GM13977 (cell line): Measurements from ENCODE around the gene NEAT1.
A peak's percentile ranks its signal among the peaks of the same experiment; 100 is the strongest.

Experiments used
- DNase-seq: peaks from one replicate; pipeline ENCODE4 v3.0.0; 2012; ENCODE audit warnings: low spot score
- in situ Hi-C: fragments of 300-500 bp; cut with MboI; formaldehyde crosslinking; loops from one replicate; pipeline ENCODE4 v1.12.0; 2022; ENCODE audit warnings: low sequenced_read_pairs, low pct_unique_long_range_greater_than_20kb, mixed read lengths, inconsistent platforms; ENCODE audit not compliant: unreplicated experiment
- TF ChIP-seq, protein P1 (sequence below): IDR thresholded peaks from 2 replicates; pipeline ENCODE4 v1.5.1; 2012; ENCODE audit warnings: mild to moderate bottlenecking, control low read depth; ENCODE audit not compliant: insufficient read depth; ENCODE audit errors: extremely low read depth, missing control alignments

The NEAT1 gene

DNA sequence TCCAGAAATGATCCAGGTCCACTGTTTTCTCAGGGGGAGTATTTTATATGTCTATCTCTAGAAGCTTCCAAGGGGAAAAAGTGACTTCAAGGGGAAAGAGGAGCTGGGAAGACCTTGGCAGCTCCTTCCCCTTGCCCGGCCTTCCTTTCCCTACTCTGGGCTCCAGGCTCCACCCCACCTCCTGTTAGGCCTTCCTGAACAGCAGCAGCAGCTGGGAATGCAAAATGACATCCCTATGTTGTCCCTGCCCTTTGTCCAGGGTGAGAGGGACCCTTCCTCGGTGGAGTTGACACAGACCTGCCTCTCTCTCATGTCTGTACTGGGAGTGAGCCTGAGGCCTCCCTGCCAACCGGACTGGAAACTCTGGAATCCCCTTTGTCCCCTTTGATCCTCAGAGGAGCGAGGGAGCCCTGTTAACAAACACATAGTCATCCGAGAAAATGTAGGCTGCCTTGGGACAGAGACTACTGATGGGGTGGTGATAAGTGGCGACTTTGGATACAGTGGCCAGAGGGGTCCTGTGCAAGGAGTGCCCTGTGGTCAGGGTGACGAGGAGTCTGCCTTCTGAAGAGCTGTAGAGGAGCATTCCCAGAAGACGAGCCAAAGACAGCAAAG, 67.2 kb downstream of the NEAT1 start:
- in situ Hi-C loops, result loop anchor here (10.0 kb wide), 1 partner anchor 65 kb away; the partner anchor contains the start of gene NEAT1
- no peak for DNase-seq
- TF ChIP-seq, protein P1, sequence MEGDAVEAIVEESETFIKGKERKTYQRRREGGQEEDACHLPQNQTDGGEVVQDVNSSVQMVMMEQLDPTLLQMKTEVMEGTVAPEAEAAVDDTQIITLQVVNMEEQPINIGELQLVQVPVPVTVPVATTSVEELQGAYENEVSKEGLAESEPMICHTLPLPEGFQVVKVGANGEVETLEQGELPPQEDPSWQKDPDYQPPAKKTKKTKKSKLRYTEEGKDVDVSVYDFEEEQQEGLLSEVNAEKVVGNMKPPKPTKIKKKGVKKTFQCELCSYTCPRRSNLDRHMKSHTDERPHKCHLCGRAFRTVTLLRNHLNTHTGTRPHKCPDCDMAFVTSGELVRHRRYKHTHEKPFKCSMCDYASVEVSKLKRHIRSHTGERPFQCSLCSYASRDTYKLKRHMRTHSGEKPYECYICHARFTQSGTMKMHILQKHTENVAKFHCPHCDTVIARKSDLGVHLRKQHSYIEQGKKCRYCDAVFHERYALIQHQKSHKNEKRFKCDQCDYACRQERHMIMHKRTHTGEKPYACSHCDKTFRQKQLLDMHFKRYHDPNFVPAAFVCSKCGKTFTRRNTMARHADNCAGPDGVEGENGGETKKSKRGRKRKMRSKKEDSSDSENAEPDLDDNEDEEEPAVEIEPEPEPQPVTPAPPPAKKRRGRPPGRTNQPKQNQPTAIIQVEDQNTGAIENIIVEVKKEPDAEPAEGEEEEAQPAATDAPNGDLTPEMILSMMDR, result no peak

DNA sequence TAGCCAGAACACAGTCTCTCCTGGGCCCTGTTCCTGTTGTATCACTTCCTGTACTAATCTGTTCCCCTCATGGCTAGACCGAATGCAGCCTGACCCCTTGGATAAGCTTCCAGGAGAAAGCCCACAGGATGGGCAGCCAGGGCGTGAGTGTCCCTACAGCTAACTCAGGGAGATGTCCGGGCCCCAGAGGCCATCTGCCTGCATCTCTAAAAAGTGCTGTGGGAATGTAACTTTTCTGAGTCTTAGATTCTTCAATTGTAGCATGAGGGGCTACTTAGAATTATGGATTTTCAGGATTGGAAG, 68.5 kb downstream of the NEAT1 start:
- in situ Hi-C loops, result no loop called here
- no peak for DNase-seq
- TF ChIP-seq, protein P1, result no peak

DNA sequence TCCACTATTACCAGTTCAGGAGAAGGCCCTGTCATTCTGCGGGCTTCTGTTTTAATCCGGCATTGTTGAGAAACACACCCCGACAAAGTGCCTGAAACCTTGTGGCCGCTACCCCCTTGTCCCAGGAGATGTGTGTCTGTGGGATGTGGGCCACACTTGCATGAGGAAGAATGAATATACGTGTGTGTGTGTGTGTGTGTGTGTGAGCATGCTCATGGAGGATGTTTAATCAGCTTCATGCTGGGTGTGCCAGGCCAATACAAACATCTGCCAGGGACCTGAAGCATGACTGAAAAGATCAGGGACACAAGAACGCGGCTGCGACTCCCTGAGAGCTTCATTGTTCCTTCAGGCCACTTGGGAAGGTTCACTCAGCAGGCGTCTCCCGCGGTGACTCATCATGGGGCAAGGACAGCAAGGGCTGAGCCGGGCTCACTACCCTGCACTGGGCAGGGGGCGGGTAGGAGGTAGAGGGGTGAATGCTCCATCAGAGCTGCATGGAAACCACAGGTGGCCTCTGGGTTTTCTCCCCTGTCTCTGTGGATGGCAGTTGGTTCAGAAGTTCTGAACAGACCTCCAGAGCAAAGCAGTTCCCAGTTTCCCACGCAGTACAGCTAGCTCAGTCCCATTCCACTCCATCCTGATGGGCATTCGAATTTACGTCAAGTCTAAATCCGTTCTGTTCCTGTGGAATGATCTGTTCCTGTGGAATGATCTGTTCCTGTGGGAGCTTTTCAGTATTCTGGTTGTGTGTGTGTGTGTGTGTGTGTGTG, 69.2 kb downstream of the NEAT1 start:
- in situ Hi-C loops, result no loop called here
- no peak for DNase-seq
- TF ChIP-seq, protein P1, result no peak

DNA sequence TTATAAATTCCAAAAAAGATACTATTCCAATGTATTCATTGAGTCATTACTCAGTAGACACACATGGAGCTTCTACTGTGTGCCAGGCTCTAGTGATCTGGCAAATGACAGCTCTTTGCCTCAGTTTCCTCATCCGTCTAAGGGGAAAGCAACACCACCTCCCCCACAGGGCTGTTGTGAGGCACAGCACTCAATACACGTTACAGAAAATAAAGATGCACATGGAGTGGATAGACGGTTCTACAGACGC, 69.7 kb downstream of the NEAT1 start:
- in situ Hi-C loops, result no loop called here
- TF ChIP-seq, protein P1, result no peak
- DNase-seq, result no peak

DNA sequence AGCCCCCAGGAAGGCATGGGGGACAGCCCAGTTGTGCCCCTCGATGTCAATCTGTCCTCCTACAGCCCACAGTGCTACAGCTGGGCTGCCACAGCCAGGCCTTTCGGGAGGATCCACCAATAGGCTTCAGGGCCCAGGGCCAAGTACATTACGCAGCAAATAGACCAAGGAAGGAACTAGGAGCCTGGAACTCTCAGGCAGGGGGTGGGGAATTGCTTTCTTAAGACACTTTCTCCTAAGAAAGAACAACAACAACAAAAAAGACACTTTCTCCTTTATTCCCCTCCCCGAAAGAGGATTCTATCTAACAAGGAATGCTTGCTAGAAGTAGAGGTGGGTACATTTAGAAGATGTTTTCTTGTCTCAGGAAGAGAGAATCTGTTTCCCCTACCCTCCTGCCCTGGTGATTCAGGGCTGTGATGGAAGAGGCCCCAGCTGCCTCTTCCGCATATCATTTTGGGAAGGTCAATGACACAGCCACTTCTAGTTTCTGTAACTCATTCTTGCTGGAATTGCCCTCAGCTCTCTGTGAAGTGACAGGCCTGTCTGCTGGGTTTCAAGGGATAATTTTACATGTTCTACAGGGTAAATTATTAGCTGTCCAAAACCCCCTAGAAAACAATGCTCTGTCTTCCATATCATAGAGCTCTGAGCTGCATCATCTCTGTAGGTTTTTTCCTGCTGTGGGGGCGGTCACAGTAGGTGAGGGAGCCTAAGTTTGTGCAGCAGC, 70.2 kb downstream of the NEAT1 start:
- TF ChIP-seq, protein P1, result no peak
- in situ Hi-C loops, result no loop called here

DNA sequence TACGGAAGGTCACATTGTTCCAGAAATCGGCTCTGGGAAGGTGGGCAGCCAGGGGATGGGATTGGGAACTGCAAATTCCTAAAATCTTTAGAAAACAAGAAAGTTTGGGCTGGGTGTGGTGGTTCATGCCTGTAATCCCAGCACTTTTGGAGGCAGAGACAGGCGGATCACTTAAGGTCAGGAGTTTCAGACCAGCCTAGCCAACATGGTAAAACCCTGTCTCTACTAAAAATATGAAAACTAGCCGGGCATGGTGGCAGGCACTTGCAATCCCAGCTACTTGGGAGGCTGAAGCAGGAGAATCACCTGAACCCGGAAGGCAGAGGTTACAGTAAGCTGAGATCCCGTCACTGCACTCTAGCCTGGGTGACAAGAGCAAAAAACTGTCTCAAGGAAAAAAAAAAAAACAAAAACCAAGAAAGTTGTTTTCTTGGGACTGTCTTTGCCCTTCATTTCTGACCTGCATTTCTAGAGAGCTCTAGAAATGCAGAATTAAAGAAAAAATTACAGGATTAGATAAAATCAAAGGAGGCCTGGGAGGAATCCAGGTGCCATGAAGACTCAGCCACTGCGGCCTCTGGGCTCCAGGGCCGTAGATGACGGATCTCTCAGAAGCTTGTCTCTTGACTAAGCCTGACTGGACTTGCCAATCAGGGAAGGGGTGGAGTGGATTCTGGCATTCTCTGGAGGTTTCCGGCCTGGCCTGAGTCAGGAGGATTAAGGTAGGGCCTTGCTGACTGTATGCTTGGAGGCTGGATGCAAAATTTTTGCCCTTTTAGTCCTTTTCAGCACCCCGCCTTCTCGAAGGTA, 71.0 kb downstream of the NEAT1 start:
- DNase-seq, result no peak
- TF ChIP-seq, protein P1, result no peak
- in situ Hi-C loops, result no loop called here

More for the DNA sequence above, 70.2 kb downstream of the NEAT1 start:
- DNase-seq, result peak; percentile 38
